ENCODE measurements around the gene BDKRB1. TPM values are rescaled to one million over a fixed set of nuclear protein-coding genes. Genes with fewer than 3 reads are reported as not detected.

The BDKRB1 gene
- total and polyA plus RNA-seq, 10 of the 15 experiments (the other 5 are each of a cell fraction or from before 2014, with no cell fraction given): 0.21 TPM; not detected in 9

- TF ChIP-seq HSF1 (IDR thresholded peaks at IDR 0.05; ENCODE audit: low read depth, low read length) (no peak), SPI1 (IDR thresholded peaks at IDR 0.05; ENCODE audit: borderline replicate concordance, insufficient read depth, low read depth, low read length) (no peak), DPF2 (IDR thresholded peaks at IDR 0.05) (no peak), HCFC1 (IDR thresholded peaks at IDR 0.05; ENCODE audit: low read length) (no peak)
Measured at GRCh38 chr14:96307434-96307833, 51.4 kb downstream of the BDKRB1 start (continued).

- Histone ChIP-seq H3K4me2 (ENCODE audit: control insufficient read depth, insufficient read depth) (no peak overlapping the region), H3K79me2 (ENCODE audit: control insufficient read depth, insufficient read depth, low read length) (no peaks in the 10 kb centered on the region), H3K4me1 (ENCODE audit: control insufficient read depth, insufficient read depth, low read length) (no peaks in the 10 kb centered on the region), H4K20me1 (ENCODE audit: control insufficient read depth, insufficient read depth) (no peaks in the 10 kb centered on the region), H2AFZ (ENCODE audit: control insufficient read depth, low read depth, low read length) (no peak overlapping the region), H3K36me3 (ENCODE audit: control insufficient read depth in 2 of 2, insufficient read depth in 2 of 2, low read length in 1 of 2) (peaks cover 0 to 14% of the 10 kb centered on the region in 2 experiments; a peak in 3 of 4 replicates), H3K27me3 (replicated peaks in 1 of 2; ENCODE audit: control insufficient read depth in 2 of 2, insufficient read depth in 2 of 2, low read length in 1 of 2) (no peaks in the 10 kb centered on the region), H3K4me3 (no peak overlapping the region), H3K9me3 (replicated peaks; ENCODE audit: control insufficient read depth, insufficient read depth, low read length) (no peaks in the 10 kb centered on the region), H3K9ac (ENCODE audit: control insufficient read depth, insufficient read depth, low read length) (no peak overlapping the region), H3K27ac (ENCODE audit: control insufficient read depth, insufficient read depth) (no peak overlapping the region)
- CTCF ChIA-PET: interaction anchor here (0.9 to 1.3 kb wide), 2 partner anchors 19 to 39 kb away, joined by 3 read pairs; no protein-coding TSS in a partner anchor
- in situ Hi-C loops (cut with MboI) (no loop called here), intact Hi-C loops (cut with micrococcal nuclease; ENCODE audit: unreplicated experiment) (no loop called here)
- SMC1A ChIA-PET (ENCODE audit: uncharacterized antibody, unreplicated experiment): interaction anchor here (0.6 to 1.5 kb wide), 4 partner anchors 18 to 112 kb away, joined by 3 to 4 read pairs (median 3); no protein-coding TSS in a partner anchor
- POLR2A ChIA-PET: no interaction called here
- no peak for TF ChIP-seq NFYA (IDR thresholded peaks at IDR 0.05; ENCODE audit: borderline replicate concordance, low read depth, low read length)
- no peak for TF ChIP-seq NRF1 (conservative IDR thresholded peaks at IDR 0.05; ENCODE audit: low read depth, low read length)
- no peak for TF ChIP-seq ZSCAN29 (IDR thresholded peaks at IDR 0.05)
- TF ChIP-seq NR2C2 (IDR thresholded peaks at IDR 0.05; ENCODE audit: borderline replicate concordance, control insufficient read depth, insufficient read length, low read depth): no peak
- no peak for FAIRE-seq
- 93% methylated on average over 8 of the region's 8 CpGs for WGBS (ENCODE audit: insufficient coverage, insufficient replicate concordance, low lambda C conversion rate, missing lambda C conversion rate)
- DNase-seq (ENCODE audit: low read depth, low spot score): no peak
- BruUV-seq (replicated peaks): no TSS peak
- RAD21 ChIA-PET (ENCODE audit: unreplicated experiment): interaction anchor here (1.0 kb wide), 1 partner anchor 71 kb away, joined by 4 read pairs; no protein-coding TSS in a partner anchor
- no peak for ATAC-seq
Measured at GRCh38 chr14:96309133-96309895, 53.3 kb downstream of the BDKRB1 start.
